Esophagus muscularis mucosa (tissue), 3 donors: ENCODE measurements around the gene ZNF787.

ENCODE experiments used
- POLR2A ChIP-seq: fragments of 450-650 bp; IDR thresholded peaks from one replicate; pipeline ENCODE4 v1.6.1; 2017; ENCODE audit warnings: antibody characterized with exemption, moderate library complexity, mild to moderate bottlenecking, low read depth
- TF ChIP-seq, protein P1 (sequence below), 3 experiments: fragments of 200-600 bp in 2 of 3; fragments of 450-650 bp in 1 of 3; sonication (generic) in 2 of 3; IDR thresholded peaks; one replicate each; pipeline ENCODE4 v1.5.1; 2017 to 2019; ENCODE audit warnings: antibody characterized with exemption in 3 of 3, mild to moderate bottlenecking in 2 of 3, moderate library complexity in 1 of 3

GRCh38 chr19:56103027-56103614 lies 18.0 kb downstream of the ZNF787 start:
- TF ChIP-seq, protein P1, sequence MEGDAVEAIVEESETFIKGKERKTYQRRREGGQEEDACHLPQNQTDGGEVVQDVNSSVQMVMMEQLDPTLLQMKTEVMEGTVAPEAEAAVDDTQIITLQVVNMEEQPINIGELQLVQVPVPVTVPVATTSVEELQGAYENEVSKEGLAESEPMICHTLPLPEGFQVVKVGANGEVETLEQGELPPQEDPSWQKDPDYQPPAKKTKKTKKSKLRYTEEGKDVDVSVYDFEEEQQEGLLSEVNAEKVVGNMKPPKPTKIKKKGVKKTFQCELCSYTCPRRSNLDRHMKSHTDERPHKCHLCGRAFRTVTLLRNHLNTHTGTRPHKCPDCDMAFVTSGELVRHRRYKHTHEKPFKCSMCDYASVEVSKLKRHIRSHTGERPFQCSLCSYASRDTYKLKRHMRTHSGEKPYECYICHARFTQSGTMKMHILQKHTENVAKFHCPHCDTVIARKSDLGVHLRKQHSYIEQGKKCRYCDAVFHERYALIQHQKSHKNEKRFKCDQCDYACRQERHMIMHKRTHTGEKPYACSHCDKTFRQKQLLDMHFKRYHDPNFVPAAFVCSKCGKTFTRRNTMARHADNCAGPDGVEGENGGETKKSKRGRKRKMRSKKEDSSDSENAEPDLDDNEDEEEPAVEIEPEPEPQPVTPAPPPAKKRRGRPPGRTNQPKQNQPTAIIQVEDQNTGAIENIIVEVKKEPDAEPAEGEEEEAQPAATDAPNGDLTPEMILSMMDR (IDR thresholded peaks at IDR 0.05), result no peak
- no peak for TF ChIP-seq POLR2A
